ENCODE measurements around the gene OPN4.

OPN4 gene

DNA sequence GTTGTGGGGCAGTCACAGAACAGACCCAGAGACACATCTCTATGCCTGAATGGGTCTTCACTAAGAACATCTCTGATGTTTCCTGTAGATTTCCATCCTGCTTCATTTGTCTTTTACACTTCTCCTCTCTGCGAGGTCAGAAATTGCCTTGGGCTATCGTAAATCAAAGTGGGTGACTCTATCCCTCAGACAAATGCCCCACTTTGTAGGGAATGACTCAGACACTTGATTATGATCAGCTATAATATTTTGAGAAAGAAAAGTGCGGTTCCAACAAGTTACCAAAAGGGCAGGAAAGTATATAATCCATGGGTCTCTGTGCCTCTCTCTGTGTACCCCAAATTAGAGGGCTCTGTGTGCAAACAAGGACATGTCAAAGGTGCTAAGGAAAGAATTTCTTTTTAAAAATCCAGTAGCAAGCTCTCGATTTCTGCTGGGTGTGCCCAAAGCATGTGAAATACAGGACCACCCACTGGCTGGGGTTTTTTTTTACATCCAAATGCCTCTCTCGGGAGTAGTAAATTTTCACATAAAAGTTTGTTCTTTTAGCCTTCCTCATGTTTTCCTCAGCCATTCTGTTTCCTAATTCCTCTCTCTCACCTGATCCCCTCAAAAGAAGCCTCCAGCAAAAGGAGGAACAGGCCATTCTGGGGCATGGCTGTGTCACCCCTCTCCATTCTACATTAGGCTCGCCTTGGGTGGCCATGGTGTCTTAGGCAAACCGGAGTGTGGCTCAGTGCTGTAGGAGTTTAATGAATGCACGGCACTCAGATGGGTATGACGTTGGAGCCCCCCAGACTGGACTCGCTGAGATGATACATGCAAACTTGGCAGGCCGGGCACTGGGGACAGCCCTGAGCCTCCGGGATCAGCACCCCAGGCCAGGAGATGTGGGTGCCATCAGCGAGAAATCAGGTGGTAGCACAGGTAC, 6.3 kb upstream of the OPN4 start:
- DNase-seq (ENCODE audit: low spot score): peak; percentile 34

DNA sequence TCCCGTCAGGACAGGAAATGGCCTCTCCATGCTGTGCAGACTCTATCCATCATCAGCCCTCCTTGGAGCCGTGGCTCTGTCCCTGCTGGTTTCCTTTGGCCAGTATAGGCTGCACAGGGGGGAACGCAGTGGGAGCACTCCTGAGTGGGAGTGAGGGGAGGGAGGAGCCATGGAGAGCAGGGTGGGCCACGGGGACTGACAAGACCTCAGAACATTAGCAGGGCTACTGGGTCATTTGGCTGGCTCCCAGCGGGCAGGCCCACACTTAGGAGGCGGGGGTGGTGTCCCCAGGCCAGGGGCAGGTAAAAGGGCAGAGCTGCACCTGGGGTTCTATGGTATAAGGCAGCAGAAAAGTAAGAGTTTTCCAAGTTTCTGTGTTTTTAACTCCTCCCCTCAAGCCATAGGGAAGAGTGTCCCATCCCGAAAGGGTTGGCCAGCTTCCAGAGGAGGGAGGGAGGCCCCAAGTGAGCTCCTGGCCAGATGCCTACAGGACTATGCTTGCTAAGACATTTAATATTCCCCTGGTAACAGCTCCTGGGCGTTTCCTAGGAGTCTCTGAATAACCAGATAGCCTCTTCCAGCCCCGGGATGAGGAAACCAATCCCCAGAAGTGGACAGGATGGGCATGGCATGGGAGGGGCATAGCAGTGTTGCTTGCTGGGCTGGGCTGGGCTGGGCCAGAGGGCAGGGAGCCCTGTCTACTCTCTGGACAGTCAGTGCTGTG, 5.5 kb upstream of the OPN4 start:
- peak; percentile 93 for DNase-seq (ENCODE audit: low spot score)

DNA sequence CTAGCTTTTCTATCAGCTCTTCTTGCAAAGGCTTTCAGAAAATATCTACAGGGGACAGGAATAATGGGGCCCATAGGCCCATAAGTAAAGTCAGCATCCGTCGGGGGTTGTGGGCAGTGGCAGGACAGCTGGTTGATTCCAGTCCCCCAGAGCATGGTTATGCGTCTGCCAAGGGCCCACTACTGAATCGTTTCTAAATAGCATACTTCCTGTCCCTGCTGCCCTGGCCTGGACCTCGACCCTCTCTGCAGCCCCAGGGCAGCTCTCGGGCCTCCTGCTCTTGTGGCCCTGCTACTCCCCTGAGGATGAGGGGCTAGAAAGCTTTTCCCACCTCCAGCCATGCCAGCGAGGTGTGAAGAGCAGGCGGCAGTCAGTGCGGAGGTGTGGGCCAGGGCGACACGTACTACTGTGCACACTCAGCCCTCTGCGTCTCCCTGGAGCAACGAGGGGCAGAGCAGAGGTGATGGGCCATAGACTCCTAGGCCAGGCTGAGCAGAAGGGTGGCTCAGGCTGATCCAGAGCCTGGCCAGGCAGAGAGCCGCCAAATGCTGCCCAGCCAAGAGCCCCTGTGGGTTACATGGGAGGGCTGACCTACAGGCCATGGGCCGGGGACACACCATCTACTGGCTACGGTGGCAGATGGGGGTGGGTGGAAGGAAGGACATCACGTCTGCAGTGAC, 4.7 kb upstream of the OPN4 start:
- peak; percentile 9 for DNase-seq (ENCODE audit: low spot score)

DNA sequence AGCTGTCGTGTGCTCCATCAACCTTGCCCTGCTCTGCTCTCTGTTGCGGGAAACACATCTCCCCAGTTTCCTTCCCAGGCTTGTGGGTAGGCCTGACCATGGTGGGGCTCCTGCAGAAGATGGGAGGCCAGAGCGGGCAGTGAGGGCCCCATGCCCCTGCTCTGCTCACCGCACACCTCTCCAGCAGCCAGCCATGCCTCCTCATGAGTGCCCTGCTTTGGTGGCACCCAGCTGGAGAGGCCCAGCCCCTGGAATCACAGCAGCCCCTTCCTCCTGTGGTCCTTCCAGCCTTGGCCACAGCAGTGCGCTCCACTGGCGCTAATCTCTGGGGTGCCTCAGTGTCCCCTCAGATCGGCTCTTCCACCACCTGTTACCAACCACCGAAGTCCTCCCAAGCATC, 4.2 kb upstream of the OPN4 start:
- no peak for DNase-seq (ENCODE audit: low spot score)

DNA sequence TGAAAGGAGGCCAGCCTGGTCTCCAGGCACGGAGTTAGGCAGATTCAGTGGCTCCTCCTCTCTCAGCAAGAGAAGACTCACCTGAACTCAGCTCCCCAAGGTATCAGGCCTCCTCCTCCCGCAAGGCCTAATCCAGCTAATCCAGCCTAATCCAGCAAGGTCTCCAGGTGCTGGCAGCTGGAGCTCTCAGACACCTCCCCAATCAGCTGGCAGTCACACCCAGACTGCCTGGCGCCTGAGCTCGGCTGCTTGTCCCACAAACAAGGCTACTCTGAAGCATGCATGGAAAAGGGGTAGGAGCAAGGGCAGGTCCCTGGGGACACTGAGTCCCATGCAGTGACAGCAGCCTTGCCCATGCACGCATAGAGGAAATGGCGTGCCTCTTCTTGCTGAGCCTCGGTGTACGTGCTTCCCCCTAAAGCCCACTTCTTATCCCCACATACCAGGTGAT, 3.3 kb upstream of the OPN4 start:
- DNase-seq (ENCODE audit: low spot score): peak; percentile 3

DNA sequence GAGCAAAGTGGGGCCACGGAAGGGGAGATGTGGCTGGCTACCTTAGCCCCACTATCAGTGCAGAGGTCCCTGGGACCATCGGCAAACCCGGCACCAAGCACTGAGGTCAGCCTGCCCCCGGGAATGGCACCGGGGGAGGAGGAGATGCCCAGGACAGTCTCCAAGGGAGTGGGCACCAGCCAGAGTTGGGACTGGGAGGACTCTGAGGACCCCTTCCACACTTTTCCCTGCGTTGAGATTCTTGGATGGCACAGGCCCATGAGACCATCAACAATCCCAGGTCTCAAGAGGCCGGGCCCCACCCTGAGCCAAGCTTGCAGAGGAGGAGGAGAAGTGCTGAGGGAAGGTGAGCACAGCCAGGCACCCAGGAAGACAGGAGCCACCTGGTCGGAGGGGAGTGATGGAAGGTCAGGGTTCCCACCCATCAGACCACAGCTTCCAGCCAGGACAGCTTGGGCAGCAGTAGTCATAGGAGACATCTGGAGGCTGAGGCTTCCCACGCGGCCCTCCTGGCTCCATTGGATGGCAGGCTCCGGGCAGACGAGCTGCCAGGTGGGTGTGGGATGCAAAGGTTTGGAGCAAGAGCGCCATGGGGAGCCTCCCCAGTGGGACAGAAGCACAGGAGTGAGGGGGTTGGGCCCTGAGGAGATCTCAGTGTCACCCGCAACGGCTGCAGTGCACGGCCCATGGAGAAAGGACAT, 2.6 kb upstream of the OPN4 start:
- peak; percentile 6 for DNase-seq (ENCODE audit: low spot score)

DNA sequence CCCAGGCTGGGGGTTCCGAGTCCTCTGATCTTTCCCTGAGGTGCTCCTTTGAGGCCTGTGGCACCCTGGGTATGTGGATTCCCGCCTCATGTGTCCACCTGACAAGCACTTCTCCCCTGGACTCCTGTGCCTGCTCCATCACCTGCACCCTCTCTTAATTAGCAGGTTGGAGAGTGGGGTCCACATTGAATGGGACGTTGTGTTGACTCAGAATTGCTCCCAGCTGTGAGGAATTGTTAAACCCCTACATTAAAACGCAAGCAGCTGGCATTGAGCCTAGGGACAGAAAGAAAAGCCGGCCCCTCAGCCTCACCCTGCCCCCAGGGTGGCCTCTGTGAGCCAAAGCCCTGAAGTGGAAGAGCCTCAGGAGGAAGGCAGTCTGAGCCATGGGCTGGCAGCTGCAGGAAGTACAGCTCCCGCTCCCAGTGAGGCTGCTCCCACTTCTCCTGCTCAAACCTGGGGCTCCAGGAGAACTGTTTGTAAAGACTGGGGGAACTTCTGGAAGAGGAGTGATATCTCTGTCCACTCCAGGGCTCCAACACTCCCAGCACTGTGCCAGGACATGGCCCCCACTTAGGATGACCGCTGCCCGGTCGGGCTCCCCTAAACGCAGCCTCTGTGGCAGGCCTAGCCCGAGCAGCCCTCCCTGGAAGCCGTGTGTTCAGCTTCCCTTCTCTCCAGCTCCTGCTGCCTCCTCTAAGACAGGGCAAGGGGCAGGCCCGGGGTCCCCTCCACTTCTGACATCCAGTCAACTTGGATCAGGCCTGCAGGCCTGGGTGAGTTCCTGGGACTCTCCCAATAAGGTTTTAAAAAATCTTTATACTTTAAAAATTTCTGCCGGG, 1.8 kb upstream of the OPN4 start:
- DNase-seq (ENCODE audit: low spot score): peak; percentile 32

DNA sequence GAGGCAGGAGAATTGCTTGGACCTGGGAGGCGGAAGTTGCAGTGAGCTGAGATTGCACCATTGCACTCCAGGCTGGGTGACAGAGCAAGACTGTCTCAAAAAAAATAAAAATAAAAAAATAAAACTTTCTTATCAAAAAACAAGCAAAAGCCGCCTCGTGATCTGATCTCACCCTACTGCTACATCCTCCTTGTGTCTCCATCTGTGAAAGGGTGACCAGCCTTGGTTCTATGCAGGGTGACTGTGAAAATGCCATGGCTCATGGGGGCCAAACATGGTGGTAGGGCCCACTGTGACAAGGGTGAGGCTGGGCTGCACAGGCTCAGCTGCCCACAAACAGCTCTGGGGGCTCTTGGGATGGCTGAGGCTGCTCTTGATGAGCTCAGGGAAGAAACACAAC, 968 bp upstream of the OPN4 start:
- DNase-seq (ENCODE audit: low spot score): no peak

DNA sequence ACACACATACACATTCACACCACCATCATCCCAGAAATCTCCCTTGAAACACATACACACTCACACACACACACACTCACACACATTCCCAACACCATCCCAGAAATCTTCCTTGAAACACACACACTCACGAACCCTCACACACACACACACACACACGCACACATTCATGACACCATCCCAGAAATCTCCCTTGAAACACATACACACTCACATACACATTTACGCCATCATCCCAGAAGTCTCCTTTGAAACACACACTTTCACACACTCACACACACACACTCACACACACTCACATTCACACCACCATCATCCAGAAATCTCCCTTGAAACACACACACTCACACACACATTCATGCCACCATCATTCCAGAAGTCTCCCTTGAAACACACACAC, 360 bp upstream of the OPN4 start:
- no peak for DNase-seq (ENCODE audit: low spot score)

DNA sequence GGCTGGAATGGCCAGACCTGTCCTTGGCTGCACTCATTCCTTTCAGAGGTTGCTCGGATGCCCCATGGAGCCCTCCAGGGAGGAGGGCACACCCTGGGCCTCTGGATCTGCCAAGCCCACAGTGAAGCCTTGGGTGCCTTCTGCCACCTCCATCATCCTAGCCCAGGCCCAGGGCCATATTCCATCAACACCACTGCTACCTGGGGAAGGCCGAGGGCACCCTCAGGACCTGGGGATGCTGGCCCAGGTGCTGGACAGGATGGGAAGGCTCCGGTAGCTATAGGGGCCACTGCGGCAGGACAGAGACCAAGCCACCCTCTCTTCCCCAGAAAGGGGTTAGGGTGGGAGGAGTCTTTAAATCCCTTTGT, 810 bp downstream of the OPN4 start:
- DNase-seq (ENCODE audit: low spot score): no peak

DNA sequence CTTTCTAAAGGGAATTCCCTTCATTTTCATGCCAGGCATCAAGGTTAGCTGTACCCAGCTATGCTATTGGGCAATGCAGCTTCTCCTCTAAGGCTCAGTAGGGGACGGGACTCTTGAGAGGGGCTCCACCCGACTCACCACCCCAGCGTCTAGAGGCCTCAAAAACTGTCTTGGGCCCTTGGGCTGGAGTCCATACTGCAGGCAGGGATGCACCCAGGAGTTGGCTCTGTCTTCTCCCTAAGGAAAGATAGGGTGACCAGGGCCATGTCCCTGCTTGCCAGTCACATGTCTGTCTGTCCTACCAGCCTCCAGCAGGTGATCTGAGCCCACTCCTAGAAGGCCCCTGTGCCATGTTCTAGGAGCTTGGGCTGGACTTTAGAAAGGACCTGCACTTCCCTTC, 1.2 kb downstream of the OPN4 start:
- no peak for DNase-seq (ENCODE audit: low spot score)

DNA sequence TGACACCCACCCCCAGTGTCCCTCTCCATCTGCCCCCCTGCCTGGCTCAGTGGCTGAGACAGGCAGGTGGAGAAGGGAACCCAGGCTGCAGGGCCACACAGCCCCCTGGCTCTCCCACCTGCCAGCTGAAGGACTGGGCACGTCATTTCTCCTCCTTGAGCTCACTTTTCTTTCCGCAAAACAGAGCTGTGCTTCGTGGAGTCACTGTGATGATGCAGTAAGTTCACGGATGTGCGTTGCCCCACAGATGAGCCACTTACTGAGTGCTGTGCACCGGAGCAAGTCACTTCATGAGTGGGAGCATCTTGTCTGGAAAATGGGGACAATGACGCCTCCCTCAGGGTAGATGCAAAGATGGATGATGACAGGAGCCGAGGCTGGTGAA, 2.7 kb downstream of the OPN4 start:
- DNase-seq (ENCODE audit: low spot score): no peak

DNA sequence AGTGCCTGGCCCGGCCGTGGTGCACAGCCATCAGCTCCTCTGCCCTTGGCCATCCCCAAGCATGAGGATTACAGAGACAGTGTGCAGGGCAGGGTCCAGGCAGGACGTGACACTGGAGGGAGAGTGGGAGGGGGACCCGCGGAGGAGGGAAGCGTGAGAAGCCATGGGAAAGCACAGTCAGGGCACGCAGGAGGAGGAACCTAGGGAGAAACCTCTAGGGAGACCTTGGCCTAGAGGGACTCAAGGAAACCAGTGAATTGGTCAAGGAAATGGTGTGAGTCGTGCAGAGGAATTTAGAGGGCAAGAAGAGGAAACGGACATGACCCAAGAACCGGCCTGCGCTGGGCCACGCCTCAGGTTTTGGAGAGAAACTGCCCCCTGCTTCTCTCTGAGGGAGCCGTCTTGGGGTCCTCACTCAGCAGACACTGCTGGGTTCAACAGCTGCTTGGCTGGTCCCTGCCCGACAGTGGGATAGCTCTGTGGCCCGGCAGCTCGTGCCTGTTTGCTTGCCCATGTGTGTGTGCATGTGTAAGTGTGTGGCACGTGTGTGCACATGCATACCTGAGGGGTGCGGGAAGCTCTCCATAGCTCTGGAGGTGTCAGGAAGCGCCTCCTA, 3.2 kb downstream of the OPN4 start:
- no peak for DNase-seq (ENCODE audit: low spot score)

DNA sequence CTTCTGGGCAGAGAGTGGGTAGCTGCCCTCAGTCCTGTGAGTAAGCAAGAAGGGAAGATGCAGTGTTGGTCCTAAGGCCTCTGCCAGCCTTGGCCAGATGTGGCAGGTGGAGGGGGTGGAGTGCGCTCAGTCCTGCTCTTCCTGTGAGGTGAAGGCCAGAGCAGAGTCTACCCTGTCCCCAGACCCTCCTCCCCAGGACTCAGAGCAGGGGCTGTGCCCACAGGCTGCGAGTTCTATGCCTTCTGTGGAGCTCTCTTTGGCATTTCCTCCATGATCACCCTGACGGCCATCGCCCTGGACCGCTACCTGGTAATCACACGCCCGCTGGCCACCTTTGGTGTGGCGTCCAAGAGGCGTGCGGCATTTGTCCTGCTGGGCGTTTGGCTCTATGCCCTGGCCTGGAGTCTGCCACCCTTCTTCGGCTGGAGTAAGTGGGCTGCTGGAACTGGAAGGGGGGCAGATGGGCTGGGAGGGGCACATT, 4.0 kb downstream of the OPN4 start:
- no peak for DNase-seq (ENCODE audit: low spot score)

DNA sequence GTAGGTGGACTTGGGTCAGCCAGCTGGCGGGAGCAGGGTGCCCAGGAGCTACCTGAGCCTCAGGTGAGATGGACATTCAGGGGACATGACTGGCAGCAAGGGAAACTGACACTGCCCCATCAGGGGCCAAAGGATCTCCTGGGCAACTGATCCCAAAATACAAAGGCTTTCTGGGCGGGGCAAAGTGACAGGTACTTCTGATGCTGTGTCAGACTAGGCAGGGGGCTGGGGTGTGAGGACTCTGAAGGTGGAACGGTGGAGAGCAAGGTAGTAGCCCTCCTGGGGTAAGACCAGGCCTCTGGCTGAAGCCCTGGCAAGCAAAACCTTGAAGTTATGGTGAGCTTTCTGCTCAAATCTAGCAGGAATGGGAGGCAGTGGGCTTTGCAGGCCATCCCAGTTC, 4.4 kb downstream of the OPN4 start:
- DNase-seq (ENCODE audit: low spot score): no peak

DNA sequence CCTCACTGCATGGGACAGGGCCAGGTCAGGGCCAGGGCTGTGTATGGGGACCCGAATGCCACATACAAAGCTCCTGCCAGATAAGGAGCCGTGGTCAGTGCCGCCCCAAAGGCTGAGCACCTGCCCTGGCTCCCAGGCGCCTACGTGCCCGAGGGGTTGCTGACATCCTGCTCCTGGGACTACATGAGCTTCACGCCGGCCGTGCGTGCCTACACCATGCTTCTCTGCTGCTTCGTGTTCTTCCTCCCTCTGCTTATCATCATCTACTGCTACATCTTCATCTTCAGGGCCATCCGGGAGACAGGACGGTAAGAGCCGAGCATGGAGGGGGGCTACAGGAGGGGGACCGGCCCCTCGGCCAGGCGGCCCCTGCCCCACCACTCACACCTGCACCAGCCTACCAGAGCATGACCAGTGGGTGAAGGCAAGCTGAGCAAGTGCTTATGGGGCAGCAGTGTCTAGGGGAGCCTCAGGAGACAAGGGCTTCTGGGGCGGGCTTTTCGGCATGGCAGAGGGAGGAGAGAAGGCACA, 4.9 kb downstream of the OPN4 start:
- no peak for DNase-seq (ENCODE audit: low spot score)

DNA sequence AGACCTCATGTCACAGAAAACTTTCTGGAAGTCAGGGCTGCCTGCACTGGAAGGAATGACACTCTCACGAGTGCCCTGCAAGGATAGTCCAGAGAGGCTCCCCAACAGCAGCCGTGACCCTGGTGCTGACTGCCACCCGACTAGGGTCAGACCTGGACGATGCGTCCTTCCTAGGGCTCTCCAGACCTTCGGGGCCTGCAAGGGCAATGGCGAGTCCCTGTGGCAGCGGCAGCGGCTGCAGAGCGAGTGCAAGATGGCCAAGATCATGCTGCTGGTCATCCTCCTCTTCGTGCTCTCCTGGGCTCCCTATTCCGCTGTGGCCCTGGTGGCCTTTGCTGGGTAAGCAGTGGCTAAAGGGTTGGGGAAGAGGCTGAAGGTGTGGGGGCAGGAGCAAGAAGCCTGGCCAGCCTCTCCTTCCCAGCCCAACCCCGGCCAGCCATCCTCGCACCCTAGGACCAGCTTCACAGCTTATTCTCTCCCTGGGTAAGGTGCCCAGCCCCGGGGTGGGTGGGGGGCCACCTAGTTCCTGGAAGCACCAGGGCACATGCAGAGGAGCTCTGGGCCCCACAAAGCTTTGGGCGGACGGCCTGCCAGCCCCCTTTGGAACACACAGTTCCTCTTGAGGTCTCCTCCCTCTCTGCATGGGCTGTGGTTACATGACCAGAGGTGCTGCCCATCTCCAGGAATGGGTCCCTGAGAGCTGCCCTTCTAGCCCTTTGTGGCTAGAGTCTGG, 5.5 kb downstream of the OPN4 start:
- DNase-seq (ENCODE audit: low spot score): no peak

DNA sequence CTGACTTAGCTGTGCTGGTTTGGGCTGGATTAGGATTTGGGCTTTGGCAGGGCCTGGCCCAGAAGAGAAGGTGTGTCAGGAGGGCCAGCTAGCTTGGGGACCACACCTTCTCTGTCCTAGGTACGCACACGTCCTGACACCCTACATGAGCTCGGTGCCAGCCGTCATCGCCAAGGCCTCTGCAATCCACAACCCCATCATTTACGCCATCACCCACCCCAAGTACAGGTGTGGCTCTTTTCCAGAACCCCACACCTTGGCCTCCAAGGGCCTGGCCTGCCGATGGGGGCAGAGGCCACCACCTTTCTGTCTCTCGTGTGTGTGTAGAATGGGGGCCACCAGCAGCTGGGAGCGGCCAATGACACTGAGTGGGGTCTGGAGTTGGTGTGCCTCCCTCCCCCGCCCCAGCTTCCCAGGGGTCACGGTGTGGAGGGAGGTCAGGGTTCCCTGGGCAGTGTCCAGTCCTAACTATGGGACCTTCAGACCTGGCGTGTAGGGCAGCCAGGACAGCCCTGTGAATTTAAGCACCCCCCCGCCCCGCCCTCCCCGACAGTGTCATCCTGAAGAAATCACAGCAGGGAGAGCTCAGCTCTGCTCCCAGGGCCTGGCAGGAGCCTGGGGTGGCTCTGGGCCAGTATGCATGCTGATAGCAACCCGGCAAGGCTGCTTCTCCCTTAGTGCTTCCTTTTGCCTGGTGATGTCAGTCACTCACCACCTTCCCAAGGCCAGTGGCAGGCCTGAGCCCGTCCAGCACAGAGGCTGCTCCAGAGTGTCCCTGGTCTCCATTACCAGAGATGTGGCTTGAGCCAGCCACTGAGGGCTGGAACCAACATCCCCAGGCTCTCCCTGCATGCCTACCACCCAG, 7.0 kb downstream of the OPN4 start:
- DNase-seq (ENCODE audit: low spot score): peak; percentile 77

Measured in AG20443 (cell line).